ENCODE results near the gene MBTPS1.

DNA sequence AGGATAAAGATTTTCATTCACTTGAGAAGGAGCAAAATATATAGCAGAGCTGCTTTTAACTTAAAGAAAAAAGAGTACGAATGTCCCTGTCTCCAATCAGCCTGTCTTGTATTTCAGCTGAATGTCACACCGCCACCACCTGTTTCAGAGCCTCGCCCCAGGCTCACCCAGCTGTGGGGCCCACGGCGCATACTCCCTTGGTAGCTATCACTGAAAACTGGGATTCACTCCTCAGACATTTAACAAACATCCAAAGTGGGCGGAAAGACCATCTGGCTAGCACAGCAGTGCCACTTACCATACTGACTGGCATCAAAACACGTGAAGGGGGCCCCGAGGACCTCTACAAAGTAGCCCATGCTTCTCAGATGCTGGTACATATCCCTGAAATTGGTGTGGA is 48.7 kb downstream of the MBTPS1 start:
- TF ChIP-seq POLR2AphosphoS5 (IDR thresholded peaks at IDR 0.05; ENCODE audit: low read depth, low read length) (no peak), POLR2A (IDR thresholded peaks at IDR 0.05; ENCODE audit: low read depth, low read length) (no peak)
